HUES48 (cell line): ENCODE results near the gene ASAP3.

Experiments used
- H3K27ac ChIP-seq: one replicate; pipeline ENCODE4 v1.7.0; 2013; ENCODE audit warnings: low read depth, low read length, inconsistent platforms
- H3K27me3 ChIP-seq: 2 replicates; pipeline ENCODE4 v1.6.1; 2013; ENCODE audit warnings: mild to moderate bottlenecking, low read length; ENCODE audit not compliant: control insufficient read depth, insufficient read depth
- H3K36me3 ChIP-seq: 2 replicates; pipeline ENCODE4 v1.6.1; 2013; ENCODE audit warnings: low read length; ENCODE audit not compliant: control insufficient read depth, insufficient read depth
- H3K4me1 ChIP-seq: 2 replicates; pipeline ENCODE4 v1.6.1; 2013; ENCODE audit warnings: mild to moderate bottlenecking, low read length; ENCODE audit not compliant: control insufficient read depth, insufficient read depth
- H3K4me3 ChIP-seq: 2 replicates; pipeline ENCODE4 v1.5.1; 2013; ENCODE audit warnings: mild to moderate bottlenecking, low read depth, low read length
- H3K9ac ChIP-seq: 2 replicates; pipeline ENCODE4 v1.6.1; 2013; ENCODE audit warnings: mild to moderate bottlenecking, low read depth, low read length, moderate library complexity
- H3K9me3 ChIP-seq: 2 replicates; pipeline ENCODE4 v1.6.1; 2013; ENCODE audit warnings: low read length; ENCODE audit not compliant: control insufficient read depth, insufficient read depth

ASAP3 gene

DNA sequence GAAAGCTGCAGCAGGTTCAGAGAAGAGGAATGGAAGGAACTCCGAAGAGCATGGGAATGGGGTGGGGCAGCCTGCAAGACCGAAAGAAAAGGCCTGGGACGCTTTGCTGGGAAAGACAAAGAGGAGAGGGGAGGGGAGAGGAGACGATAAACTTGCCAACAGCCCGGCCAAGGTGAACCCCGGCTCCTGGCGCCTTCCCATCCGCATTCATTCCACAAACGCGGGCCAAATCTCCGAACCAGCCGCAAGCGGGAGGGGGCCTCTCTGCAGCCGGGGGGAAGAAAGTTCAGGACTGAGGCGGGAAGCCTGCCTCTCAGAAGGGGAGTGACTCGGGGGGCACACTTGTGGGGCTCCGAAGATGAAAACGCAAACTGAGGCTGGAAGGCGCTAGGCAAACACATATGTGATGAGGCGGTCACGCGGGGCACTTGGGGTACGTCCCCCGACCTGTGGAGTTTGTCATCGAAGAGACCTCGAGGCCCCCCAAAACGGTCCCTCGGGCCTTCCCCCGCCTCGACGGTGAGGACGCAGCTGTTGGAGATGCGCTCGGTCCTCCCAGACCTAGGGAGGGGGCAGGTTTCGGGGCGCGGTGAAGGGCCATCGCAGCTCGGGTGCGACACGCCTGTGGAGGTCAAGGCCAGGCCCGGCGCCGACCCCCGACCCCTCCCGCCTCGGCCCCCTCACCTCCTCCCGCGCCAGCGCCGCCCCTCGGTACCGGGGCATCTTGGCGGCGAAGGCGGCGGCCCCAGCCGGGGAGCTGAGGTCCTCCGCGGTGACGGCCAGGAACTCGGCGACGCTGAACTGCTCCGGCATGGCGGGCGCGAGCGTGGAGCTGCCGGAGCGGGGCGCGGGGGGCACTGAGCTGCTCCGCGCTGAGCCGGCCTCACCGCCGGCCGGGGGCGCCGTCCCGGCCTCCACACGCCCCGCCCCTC, at the start of gene ASAP3:
TSS of gene ASAP3 (minus strand) at position 859 of the 932 bp plus-strand sequence. CDS start at position 813, 46 bp downstream.
- peak within 1 kb of the TSS; percentile 84 for H3K4me3 ChIP-seq
- peak within 1 kb of the TSS; percentile 66 for H3K27ac ChIP-seq
- peaks cover 14% of the 10 kb centered on the region for H3K27me3 ChIP-seq
- peak within 1 kb of the TSS; percentile 38 for H3K9ac ChIP-seq
- H3K36me3 ChIP-seq: no peaks in the 10 kb centered on the region; the same call in 1 of the 2 replicates
- peaks cover 11% of the 10 kb centered on the region for H3K4me1 ChIP-seq
- H3K9me3 ChIP-seq: no peaks in the 10 kb centered on the region

GRCh38 chr1:23533246-23534023, 49.5 kb upstream of the ASAP3 start:
- no peak overlapping the region for H3K4me3 ChIP-seq
- no peaks in the 10 kb centered on the region for H3K9me3 ChIP-seq
- peaks cover 40% of the 10 kb centered on the region for H3K27me3 ChIP-seq
- H3K36me3 ChIP-seq: no peaks in the 10 kb centered on the region
- peaks cover 14% of the 10 kb centered on the region for H3K4me1 ChIP-seq
- no peak overlapping the region for H3K9ac ChIP-seq
- no peak overlapping the region for H3K27ac ChIP-seq

DNA sequence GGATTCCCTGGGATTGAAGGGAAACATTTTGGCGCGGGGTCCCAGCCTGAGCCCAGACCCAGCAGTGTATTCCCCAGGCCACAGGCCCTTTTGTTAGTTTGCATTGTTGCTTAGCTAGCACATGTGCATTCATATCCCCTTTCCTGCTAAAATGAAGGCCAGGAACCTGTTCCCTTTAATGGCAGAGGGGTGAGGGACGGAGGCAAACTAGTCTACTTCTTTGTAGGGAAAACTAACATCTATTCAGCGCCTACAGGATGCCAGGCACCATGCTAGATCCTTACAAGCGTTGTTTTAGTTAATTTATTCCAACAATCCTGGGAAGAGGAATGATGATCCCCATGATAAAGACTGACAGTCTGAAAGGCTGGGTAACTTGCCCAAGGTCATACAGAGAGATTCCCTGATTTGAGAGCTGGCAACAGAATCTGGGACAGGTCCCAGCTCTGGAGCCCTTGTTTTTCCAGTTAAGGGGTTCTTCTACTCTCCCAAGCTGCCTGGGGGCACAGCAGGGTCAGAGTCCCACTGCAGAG, 47.6 kb upstream of the ASAP3 start:
- Histone ChIP-seq H3K4me1 (peaks cover 14% of the 10 kb centered on the region), H3K4me3 (peak overlapping the region; percentile 42), H3K9me3 (no peaks in the 10 kb centered on the region), H3K36me3 (no peaks in the 10 kb centered on the region), H3K9ac (peak overlapping the region; percentile 55; the same call in 1 of the 2 replicates), H3K27me3 (peaks cover 40% of the 10 kb centered on the region), H3K27ac (peak overlapping the region; percentile 44)

DNA sequence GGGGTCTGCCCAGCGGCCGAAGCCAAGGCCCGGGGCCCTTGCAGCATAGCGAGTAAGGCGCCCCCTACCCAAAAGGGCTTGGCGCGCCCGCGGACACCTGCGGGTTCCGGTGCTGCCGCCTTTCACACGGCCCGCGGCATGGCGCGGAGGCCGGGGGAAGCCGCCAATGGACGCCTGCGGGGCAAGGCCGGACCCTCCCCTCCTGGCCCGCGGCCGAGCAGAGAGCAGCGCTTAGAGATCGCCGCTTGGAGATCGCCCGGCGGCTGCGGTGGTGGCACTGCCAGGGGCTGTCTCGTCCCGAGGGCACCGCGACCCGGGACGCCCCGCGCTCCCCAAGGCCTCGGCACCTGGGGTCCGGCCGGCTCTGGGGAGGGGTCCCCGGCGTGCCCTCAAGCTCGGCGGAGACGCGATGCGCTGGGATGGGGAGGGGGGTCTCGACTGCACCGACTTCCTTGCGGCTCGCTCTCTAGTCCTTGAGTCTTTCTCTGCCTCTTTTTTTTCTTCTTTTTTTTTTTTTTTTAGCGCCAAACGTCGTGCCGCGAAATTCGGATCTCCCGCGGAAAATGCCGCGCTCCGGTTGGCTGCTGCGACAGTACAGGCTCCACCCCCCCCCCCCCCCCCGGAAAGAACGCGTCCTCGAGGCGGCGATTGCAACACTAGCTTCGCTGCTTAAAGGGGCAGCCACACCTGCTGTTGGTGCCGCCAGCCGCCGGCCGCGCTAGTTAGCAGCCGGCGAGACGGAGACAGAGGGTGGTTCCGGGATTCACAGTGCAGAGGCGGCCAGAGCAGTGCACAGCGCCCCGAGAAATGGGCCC, 47.0 kb upstream of the ASAP3 start, which contains the start of gene E2F2:
TSS of gene E2F2 (minus strand) at position 487 of the 815 bp plus-strand sequence. CDS start at position 47, 440 bp downstream.
- H3K4me1 ChIP-seq: peaks cover 15% of the 10 kb centered on the region
- no peaks in the 10 kb centered on the region for H3K9me3 ChIP-seq
- peak within 1 kb of the TSS; percentile 57 for H3K27ac ChIP-seq
- H3K9ac ChIP-seq: peak within 1 kb of the TSS; percentile 75
- no peaks in the 10 kb centered on the region for H3K36me3 ChIP-seq
- peak within 1 kb of the TSS; percentile 72 for H3K4me3 ChIP-seq
- H3K27me3 ChIP-seq: peaks cover 40% of the 10 kb centered on the region

DNA sequence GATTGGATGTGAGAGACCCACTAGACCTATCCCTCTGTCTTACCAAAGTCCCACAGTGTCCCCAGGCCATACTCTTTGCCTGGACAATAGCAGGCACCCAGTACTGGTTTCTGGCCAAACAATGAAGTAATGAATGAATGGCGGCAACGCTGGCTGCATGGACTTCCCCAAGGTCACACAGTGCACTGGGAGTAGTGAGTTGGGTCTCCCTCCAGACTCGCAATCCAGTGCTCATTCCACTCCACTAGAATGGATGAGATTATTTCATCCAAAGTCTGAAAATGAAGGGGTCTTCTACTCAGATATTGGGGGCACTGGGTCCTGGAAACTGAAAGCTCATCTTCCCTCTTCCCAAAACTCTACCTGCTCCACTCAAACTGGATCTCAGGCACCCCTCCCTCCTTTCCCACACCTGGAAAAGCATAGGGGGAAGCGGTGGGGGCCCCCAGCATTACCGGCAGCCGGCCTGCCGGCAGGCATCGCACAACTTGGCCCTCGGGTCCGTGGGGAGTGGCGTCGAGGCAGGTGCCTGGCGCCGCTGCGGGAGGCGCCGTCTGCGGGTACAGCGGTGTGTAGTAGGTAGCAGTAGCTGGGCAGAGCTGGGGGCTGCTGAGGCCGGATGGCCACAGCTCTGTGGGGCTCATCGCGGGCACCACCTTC, 46.2 kb upstream of the ASAP3 start:
- H3K27me3 ChIP-seq: peaks cover 40% of the 10 kb centered on the region
- H3K4me3 ChIP-seq: peak overlapping the region; percentile 72
- peak overlapping the region; percentile 75; the same call in 1 of the 2 replicates for H3K9ac ChIP-seq
- peaks cover 23% of the 10 kb centered on the region for H3K4me1 ChIP-seq
- H3K27ac ChIP-seq: no peak overlapping the region
- H3K36me3 ChIP-seq: no peaks in the 10 kb centered on the region
- no peaks in the 10 kb centered on the region for H3K9me3 ChIP-seq

DNA sequence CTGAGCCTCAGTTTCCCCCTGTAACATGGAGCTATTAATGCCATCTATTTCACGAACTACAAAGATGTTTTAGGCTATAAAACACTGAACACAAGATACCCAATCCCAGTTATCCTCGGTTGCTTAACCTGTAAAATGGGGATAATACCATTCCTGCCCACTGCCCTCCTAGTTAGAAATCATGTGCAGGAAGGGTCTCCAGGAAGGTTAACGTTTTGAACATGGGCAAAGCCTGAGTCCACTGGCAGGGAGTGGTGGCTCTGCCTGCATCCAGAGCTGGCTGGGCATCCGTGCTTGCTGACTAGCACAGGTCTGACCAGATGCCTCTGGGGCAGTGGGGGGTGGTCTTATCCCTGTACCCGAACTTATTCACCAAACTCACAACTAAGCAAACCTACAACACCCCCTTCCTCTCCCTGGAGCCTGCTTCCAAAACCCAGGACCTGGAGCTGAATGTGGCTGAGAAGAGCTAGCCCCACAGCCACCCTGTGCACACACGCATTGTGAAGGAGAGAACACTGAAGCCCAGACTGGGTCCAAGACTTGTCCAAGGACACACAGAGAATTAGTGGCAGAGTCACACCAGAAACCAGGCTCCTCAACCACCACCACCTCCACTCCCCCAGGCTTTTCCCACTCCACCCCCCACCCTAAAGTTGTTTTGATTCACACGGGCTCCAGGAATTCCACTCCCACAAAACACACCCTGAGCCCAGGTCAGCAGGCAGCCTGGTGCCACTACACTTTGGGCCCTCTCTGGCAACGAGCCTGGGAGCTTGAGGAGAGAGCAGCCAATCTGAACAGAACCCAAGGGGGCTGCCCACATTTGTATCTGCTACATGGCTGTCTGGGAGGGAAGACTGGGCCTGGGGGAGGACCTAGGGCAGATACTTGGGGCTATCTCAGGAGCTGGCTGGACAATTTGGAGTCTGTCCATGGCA, 45.4 kb upstream of the ASAP3 start:
- peaks cover 40% of the 10 kb centered on the region for H3K27me3 ChIP-seq
- no peak overlapping the region for H3K9ac ChIP-seq
- H3K27ac ChIP-seq: no peak overlapping the region
- H3K4me1 ChIP-seq: peaks cover 25% of the 10 kb centered on the region
- H3K36me3 ChIP-seq: no peaks in the 10 kb centered on the region
- H3K9me3 ChIP-seq: no peaks in the 10 kb centered on the region
- no peak overlapping the region for H3K4me3 ChIP-seq

DNA sequence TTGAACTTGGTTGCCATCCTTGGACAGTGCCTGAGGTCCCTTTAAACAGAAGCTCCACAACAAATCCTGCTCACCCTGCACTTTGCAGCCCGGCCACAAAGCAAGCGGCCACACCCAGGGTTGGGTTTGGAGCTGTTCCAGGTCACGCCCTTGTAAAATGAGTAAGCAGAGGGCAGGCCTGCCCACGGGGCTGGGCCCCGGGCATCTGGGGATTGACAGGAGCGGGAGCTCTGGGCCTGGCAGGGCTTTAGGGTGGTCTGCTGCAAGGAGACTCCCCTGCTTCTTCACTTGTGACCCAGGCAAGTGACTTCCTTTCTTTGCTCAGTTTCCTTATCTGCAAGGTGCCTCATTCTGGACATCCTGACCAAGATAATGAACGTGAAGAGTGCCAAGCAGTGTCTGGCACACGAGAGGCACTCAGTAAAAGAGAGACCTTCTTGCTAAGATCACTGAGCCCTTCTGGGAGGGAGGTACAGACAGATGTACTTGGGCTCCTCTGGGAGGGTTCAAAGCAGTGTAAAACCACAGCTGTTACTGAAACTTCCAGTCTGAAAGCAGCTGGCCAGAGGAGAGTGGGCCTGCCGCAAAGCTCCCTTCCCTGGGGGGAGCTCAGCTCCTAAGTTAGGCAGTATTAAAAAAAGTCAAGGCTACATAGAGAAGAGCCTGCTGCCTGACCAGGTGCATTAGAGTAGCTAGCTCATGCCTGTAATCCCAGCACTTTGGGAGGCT, 44.4 kb upstream of the ASAP3 start:
- peaks cover 25% of the 10 kb centered on the region for H3K4me1 ChIP-seq
- no peaks in the 10 kb centered on the region for H3K36me3 ChIP-seq
- peaks cover 38% of the 10 kb centered on the region for H3K27me3 ChIP-seq
- H3K9me3 ChIP-seq: no peaks in the 10 kb centered on the region
- H3K27ac ChIP-seq: no peak overlapping the region
- no peak overlapping the region for H3K4me3 ChIP-seq
- no peak overlapping the region for H3K9ac ChIP-seq

DNA sequence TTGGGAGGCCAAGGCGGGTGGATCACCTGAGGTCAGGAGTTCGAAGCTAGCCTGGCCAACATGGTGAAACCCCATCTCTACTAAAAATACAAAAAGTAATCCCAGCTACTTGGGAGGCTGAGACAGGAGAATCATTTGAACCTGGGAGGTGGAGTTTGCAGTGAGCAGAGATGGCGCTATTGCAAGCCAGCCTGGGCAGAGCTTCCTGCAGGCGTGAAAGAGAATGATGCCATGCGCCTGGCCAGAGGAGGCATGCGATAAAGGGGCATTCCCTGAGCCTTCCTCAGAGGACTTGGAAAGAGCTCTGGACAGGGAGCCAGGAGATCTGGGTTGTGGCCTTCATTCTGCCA, 43.9 kb upstream of the ASAP3 start:
- no peaks in the 10 kb centered on the region for H3K36me3 ChIP-seq
- H3K4me1 ChIP-seq: peaks cover 25% of the 10 kb centered on the region
- peaks cover 33% of the 10 kb centered on the region for H3K27me3 ChIP-seq
- H3K9ac ChIP-seq: no peak overlapping the region
- H3K27ac ChIP-seq: no peak overlapping the region
- no peaks in the 10 kb centered on the region for H3K9me3 ChIP-seq
- no peak overlapping the region for H3K4me3 ChIP-seq

DNA sequence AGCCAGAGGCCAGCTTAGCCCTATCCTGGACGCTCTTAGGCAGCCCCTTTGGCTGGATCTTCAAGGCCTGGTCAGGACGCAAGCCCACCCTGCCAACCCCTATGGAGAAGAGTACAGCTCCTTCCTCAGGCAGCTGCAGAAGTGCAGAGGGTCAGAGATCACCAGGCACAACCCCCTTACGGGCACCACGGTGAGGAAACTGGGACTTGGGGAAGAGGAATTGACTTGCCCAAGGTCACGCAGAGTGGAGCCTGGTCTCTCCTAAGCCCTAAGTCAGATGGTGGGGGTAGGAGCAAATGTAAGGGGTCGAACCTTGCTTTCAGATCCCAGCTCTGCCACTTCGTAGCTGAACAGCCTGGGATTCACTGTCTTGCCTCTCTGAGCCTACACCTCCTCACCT, 43.4 kb upstream of the ASAP3 start:
- Histone ChIP-seq H3K27ac (no peak overlapping the region), H3K27me3 (peaks cover 28% of the 10 kb centered on the region), H3K36me3 (no peaks in the 10 kb centered on the region), H3K9me3 (no peaks in the 10 kb centered on the region), H3K4me3 (no peak overlapping the region), H3K4me1 (peaks cover 25% of the 10 kb centered on the region), H3K9ac (no peak overlapping the region)
